Measurements from ENCODE around the gene PLEKHO2. TPM values are rescaled to one million over a fixed set of nuclear protein-coding genes. Genes with fewer than 3 reads are reported as not detected.

The PLEKHO2 gene
- total RNA-seq, 1 donor from 2014 or later = 68.3 TPM

- Histone ChIP-seq H3K4me3 (no peak overlapping the region), H3K9me3 (no peaks in the 10 kb centered on the region), H3K36me3 (no peaks in the 10 kb centered on the region), H3K4me1 (peaks cover 51% of the 10 kb centered on the region), H3K27me3 (ENCODE audit: low read depth) (no peaks in the 10 kb centered on the region), H3K27ac (peak overlapping the region; percentile 68)
- TF ChIP-seq CTCF (IDR thresholded peaks at IDR 0.05) = no peak
- no peak for DNase-seq
- intact Hi-C loops (cut with DNase I) = no loop called here
- no peak for ATAC-seq
Measured at GRCh38 chr15:64891561-64891960, 49.8 kb downstream of the PLEKHO2 start.

GRCh38 chr15:64892847-64893403 lies 51.2 kb downstream of the PLEKHO2 start:
- peak; percentile 4 to 13 for ATAC-seq
- peak; percentile 62 for DNase-seq

GRCh38 chr15:64893481-64894394 lies 52.0 kb downstream of the PLEKHO2 start:
- peak overlapping the region; percentile 46 for H3K4me3 ChIP-seq
- H3K27me3 ChIP-seq (ENCODE audit: low read depth) = no peaks in the 10 kb centered on the region
- H3K36me3 ChIP-seq = no peaks in the 10 kb centered on the region
- peak overlapping the region; percentile 91 for H3K27ac ChIP-seq
- DNase-seq = peak; percentile 95
- intact Hi-C loops (cut with DNase I) = no loop called here
- H3K4me1 ChIP-seq = peaks cover 73% of the 10 kb centered on the region
- no peaks in the 10 kb centered on the region for H3K9me3 ChIP-seq
- no peak for TF ChIP-seq CTCF (IDR thresholded peaks at IDR 0.05)
- peak; percentile 86 to 89 for ATAC-seq

More at GRCh38 chr15:64892847-64893403, 51.2 kb downstream of the PLEKHO2 start:
- no peaks in the 10 kb centered on the region for H3K9me3 ChIP-seq
- H3K4me1 ChIP-seq = peaks cover 65% of the 10 kb centered on the region
- no peaks in the 10 kb centered on the region for H3K27me3 ChIP-seq (ENCODE audit: low read depth)
- H3K27ac ChIP-seq = peak overlapping the region; percentile 91
- H3K36me3 ChIP-seq = no peaks in the 10 kb centered on the region
- TF ChIP-seq CTCF (IDR thresholded peaks at IDR 0.05) = no peak
- intact Hi-C loops (cut with DNase I) = no loop called here
- H3K4me3 ChIP-seq = peak overlapping the region; percentile 46

- Histone ChIP-seq H3K4me3 (peak overlapping the region; percentile 46), H3K36me3 (no peaks in the 10 kb centered on the region), H3K9me3 (no peaks in the 10 kb centered on the region), H3K4me1 (peaks cover 73% of the 10 kb centered on the region), H3K27ac (peak overlapping the region; percentile 91), H3K27me3 (ENCODE audit: low read depth) (no peaks in the 10 kb centered on the region)
- intact Hi-C loops (cut with DNase I) = no loop called here
- DNase-seq = peak; percentile 57
- peak; percentile 20 to 65 for ATAC-seq
- no peak for TF ChIP-seq CTCF (IDR thresholded peaks at IDR 0.05)
Measured at GRCh38 chr15:64894395-64895056, 52.8 kb downstream of the PLEKHO2 start.

GRCh38 chr15:64895285-64896065 lies 53.8 kb downstream of the PLEKHO2 start:
- TF ChIP-seq CTCF (IDR thresholded peaks at IDR 0.05) = no peak
- DNase-seq (peak; percentile 55), ATAC-seq (peak; percentile 8 to 40)
- H3K36me3 ChIP-seq = no peaks in the 10 kb centered on the region
- H3K4me3 ChIP-seq = peak overlapping the region; percentile 46
- intact Hi-C loops (cut with DNase I) = no loop called here
- no peaks in the 10 kb centered on the region for H3K27me3 ChIP-seq (ENCODE audit: low read depth)
- H3K9me3 ChIP-seq = no peaks in the 10 kb centered on the region
- H3K27ac ChIP-seq = peak overlapping the region; percentile 91
- peaks cover 73% of the 10 kb centered on the region for H3K4me1 ChIP-seq
